GM12872 (cell line): ENCODE data around the gene ARHGEF38.

Experiments
- TF ChIP-seq, protein P1 (sequence below): IDR thresholded peaks from 3 replicates; pipeline ENCODE4 v1.5.1; 2011; ENCODE audit warnings: low read depth, mild to moderate bottlenecking, low read length, moderate library complexity; ENCODE audit not compliant: insufficient read depth

Gene ARHGEF38

DNA sequence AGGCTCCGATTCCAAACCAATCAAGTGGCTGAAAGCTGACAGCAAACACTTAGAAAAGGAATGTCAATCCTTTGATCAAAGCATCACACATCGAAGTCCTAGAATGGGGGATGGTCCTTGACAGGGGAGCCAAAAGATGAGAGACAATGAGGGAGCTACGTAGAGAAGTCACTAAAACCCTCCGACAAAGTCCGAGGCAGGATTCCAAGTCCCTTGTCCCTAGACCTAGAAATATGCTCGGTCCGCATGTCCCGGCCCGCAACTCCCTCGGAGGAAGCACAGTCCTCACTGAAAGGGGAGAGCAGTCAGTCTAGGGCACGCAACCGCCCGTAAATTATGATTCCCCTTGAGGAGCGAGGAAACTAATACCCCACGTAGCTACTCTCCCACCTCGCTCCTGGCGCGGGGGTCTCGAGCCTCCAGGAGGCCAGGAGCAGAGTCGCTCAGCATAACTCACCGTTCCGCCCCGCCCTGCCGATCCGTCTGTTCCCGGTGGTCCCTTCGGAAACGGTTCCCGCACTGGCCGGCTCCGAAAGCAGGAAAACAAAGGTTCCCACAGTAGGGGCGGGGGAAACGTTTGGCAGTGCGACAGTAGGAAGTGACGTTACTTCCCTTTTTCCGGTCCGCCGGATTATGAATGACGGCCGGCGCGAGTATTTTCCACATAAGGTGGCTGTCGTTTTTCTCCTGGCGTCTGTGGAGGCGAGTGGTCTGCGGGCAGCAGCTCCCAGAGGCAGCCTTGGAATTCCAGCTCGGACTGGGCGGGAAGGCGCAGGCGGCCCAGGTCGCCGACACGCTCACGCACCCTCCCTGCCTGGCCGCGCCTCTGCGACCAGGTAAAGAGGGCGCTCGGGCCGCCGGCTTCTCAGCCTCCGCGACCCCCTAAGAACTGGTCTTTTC lies 156.0 kb downstream of the ARHGEF38 start, which contains the start of the genes GSTCD and INTS12:
Gene GSTCD (plus strand): TSS at position 604 of the 900 bp plus-strand sequence. CDS start 8,830 bp downstream, outside the sequence.
Gene INTS12 (minus strand): TSS at position 509 of the 900 bp plus-strand sequence. CDS start 8,684 bp downstream, outside the sequence.
- TF ChIP-seq, protein P1, sequence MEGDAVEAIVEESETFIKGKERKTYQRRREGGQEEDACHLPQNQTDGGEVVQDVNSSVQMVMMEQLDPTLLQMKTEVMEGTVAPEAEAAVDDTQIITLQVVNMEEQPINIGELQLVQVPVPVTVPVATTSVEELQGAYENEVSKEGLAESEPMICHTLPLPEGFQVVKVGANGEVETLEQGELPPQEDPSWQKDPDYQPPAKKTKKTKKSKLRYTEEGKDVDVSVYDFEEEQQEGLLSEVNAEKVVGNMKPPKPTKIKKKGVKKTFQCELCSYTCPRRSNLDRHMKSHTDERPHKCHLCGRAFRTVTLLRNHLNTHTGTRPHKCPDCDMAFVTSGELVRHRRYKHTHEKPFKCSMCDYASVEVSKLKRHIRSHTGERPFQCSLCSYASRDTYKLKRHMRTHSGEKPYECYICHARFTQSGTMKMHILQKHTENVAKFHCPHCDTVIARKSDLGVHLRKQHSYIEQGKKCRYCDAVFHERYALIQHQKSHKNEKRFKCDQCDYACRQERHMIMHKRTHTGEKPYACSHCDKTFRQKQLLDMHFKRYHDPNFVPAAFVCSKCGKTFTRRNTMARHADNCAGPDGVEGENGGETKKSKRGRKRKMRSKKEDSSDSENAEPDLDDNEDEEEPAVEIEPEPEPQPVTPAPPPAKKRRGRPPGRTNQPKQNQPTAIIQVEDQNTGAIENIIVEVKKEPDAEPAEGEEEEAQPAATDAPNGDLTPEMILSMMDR = no peak

DNA sequence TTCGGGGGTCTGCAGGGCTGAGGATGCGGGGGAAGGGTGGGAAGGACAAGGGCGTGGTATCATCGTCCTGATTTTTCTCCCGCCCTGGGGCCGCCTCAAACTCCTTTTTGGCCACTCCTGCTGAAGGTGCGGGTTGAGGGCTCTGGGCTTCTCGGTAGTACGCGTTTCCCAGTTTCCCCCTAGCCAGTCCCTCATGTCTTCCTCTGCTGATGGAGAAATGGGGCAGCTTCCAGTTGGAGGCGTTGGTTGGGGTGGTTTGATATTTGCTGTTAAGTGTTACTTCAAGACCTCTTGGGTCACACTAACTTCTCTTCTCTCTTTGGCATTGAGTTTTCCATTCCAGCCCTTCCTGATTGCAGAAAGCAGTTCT lies 156.6 kb downstream of the ARHGEF38 start:
- TF ChIP-seq, protein P1 = no peak

DNA sequence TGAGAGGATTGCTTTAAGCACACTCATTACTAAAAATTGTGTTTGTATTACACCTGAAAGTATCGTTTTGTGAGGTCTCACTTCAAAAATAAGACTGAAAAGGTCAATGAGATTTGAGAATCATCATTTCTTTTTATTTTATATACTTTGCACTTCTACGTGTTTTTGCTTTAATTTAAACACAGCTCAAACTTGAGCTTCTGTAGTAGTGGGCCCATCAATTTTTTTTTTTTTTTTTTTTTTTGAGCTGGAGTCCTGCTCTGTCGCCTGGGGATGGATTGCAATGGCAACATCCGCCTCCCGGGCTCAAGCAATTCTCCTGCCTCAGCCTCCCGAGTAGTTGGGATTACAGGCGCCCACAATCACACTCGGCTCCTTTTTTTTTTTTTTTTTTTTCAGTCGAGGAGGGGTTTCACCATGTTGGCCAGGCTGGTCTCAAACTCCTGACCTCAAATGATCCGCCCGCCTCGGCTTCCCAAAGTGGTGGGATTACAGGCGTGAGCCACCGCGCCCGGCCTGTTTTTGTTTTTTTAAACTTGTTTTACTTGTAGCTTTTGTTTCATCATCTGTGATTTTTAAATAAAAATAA lies 157.7 kb downstream of the ARHGEF38 start:
- TF ChIP-seq, protein P1 = no peak

DNA sequence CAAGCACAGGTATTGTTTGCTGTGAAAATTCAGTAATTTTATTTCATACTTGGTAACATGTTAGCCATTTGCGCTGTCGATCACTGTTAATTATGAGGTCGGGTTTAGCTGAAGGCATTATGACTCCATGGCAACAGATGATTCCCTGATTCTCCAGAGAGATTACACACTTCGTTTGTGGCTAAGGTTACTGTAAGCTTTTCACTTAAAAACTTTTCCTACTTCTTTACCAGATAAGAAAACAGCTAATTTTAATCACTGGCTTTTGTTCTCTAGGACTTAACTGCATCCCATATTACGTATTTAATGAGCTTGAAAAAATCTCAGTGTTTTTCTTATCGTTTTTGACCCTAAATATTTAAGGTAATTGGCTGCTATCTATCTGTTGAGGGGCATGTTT lies 158.3 kb downstream of the ARHGEF38 start:
- TF ChIP-seq, protein P1 = no peak

DNA sequence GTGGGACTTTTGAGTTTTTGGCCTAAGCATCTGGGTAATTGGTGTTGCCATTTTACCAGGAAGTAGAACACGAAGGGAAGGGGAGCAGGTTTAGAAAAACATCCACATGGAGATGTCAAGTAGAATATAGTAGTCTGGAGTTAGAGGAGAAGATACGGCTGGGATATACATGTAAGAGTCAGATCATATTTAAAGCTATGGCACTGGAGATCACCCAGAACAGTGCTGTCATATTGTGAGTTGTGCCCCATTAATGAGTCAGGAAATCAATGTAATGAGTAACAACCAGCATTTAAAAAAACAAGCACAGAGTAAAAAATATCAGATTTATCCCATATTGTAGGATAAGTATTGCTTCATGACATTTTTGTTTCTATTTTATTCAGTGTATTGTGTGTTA lies 160.3 kb downstream of the ARHGEF38 start:
- TF ChIP-seq, protein P1 = no peak

DNA sequence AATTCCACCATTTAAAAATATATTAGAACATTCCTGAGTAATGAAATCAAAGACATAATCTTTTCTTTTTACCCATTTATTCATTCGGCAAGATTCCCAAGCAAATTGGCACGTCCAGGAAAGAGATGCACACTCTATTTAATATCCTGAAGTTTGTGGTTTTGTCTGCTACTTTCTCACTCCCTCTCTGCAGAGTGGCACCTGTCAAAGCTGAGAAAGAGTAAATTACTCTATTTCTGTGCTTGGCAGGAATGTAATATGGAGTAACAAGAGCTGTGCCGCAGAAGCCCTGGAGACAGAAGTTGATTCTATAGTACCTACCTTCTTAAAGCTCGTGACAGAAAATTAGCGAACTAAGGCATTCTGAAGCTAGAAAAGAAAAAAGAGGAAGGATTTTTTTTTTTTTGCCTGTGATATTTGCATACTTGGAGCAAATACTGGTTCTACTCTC lies 161.7 kb downstream of the ARHGEF38 start:
- TF ChIP-seq, protein P1 = no peak

DNA sequence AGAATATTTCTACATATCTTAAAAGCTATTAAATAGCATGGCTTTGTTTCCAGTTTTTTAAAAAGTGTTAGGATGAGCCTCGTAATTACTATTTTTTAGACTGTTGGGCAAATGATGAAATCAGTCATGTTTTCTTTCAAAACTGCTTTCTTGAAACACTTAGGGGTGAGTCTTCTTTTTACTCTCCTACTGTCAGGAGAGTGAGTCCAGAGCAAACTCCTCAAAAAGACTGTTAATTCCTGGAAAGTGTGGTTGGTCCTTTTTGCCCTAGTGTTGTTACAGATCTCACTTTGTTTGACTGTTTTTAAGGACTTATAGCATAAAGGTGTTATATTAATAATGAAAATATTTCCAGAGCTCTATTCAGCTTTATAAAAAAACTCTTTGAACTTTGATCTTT lies 162.5 kb downstream of the ARHGEF38 start:
- TF ChIP-seq, protein P1 = no peak
